ENCODE data around the gene ATP9A.
"Not testable (repeated sequence)": the region's sequence is repeated elsewhere in the genome, so short reads cannot be mapped to it uniquely, and the experiment has no call there.

Gene ATP9A

GRCh38 chr20:51574248-51575033 lies 193.7 kb downstream of the ATP9A start:
- no peak for DNase-seq (ENCODE audit: low spot score)

GRCh38 chr20:51573576-51574243 lies 194.5 kb downstream of the ATP9A start:
- DNase-seq (ENCODE audit: low spot score) = no peak

DNA sequence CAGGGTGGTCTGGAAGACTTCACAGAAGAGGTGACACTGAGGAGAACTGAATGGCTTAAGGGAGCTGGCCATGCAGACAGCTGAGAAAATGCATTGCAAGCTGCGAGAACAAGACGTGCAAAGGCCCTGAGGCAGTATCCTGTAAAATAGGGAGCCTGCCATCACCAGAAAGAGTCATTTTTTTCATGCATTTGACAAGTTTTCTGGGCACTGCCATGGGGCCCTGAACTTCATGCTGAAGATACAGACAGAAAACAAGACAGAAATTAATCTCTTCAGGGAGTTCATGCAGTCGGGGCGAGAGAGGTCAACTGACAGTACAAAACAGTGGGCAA lies 196.8 kb downstream of the ATP9A start:
- DNase-seq (ENCODE audit: low spot score) = no peak

DNA sequence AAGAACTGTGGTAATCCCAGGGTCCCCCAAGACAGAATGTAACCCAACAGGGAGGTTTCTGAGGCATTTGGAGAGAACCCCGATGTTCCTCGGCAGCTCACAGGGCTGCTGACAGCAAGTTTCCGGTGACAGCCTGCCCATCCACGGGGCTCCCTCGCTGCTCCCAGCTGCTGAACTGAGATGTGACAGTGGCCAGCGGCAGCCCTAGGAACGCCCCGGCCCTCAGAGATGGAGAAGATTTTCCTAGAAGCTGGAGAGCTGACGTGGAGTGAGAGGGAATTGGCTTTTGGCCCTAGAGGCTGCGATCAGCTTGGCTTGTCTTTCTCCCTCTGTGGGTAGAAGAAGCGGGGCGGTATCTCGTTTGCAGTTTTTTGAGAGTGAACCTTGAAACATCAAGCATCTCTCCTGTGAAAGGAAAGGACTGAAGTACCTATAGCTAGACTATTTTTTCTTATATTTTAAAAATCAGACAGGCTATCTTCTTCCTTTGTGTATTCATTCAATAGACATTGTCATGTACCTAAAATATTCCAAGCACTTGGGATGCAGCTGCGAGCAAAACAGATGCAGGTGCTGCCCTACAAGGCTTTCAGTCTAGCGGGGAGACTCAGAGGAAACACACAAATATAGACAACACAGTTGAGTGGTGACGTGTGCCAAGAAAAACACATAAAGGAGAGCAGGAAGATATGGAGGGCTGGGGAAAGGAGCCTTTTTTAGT lies 197.3 kb downstream of the ATP9A start:
- no peak for DNase-seq (ENCODE audit: low spot score)

- no peak for DNase-seq (ENCODE audit: low spot score)
These were observed 198.1 kb downstream of the ATP9A start for GRCh38 chr20:51569815-51570738.

DNA sequence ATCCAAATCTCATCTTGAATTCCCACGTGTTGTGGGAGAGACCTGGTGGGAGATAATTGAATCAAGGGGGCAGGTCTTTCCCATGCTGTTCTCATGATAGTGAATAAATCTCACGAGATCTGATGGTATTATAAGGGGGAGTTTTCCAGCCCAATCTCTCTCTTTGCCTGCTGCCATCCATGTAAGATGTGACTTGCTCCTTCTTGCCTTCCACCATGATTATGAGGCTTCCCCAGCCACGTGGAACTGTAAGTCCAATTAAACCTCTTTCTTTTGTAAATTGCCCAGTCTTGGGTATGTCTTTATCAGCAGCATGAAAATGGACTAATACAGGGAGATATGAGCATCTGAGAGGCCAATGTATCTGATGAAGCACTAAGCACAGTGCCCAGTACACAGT lies 199.7 kb downstream of the ATP9A start:
- DNase-seq (ENCODE audit: low spot score) = not testable (repeated sequence)

- DNase-seq (ENCODE audit: low spot score) = no peak
These were observed 200.6 kb downstream of the ATP9A start for GRCh38 chr20:51567622-51568021.

DNA sequence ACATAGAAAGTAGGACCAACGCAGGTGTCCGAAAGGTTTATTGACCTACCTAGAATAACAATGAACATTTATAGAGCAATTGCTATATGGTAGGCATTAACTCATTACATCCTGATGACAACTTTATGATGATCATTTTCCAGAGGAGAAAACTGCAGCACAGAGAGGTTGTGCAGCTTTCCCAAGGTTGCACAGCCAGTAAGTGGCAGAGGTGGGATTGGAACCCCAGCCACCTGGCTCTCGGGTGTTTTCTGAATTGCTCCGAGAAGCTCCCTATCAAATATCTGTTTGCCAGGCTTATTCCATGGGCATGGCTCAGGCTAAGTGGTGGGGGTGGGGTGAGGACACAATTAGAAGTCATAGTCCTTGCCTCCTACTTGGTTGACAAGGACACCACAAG lies 201.6 kb downstream of the ATP9A start:
- no peak for DNase-seq (ENCODE audit: low spot score)

DNA sequence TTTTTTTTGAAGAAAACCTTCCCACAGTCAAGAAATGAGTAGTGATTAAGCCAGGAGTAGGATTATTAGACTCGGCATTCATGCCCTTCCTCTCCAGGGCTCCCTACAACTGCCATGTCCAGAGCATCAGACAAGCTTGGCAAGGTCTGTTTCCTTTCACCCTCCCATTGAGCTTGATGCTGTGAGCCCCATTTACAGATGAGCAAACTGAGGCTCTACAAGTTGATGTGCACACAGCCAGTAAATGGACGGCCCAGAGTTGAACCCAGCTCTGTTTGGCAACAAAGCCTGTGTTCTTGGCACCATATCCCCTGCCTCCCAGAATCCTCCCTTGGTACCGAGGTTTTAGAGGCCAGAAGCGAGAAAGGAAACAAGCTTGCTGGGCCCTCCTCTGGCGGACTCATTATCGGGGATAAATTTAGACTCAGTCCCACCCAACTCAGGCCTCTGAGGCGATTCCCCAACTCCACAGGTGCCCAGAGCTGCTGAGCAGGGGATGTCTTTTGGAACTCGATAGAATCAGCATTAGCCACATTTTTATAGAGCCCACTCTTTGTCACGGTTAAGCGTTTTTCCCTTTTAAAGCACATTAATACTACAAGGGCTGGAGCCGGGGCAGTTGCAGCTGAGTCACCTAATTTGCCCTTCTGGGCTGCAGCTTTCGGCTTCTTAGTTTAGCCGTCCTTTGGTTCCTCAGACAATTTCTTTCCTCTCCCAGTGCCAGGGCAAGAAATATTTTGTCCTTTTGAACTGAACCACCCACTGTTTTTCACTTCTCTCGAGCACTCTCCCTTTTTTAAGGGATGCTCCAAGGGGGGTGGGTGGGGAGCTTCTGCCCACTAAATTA lies 202.7 kb downstream of the ATP9A start:
- no peak for DNase-seq (ENCODE audit: low spot score)

DNA sequence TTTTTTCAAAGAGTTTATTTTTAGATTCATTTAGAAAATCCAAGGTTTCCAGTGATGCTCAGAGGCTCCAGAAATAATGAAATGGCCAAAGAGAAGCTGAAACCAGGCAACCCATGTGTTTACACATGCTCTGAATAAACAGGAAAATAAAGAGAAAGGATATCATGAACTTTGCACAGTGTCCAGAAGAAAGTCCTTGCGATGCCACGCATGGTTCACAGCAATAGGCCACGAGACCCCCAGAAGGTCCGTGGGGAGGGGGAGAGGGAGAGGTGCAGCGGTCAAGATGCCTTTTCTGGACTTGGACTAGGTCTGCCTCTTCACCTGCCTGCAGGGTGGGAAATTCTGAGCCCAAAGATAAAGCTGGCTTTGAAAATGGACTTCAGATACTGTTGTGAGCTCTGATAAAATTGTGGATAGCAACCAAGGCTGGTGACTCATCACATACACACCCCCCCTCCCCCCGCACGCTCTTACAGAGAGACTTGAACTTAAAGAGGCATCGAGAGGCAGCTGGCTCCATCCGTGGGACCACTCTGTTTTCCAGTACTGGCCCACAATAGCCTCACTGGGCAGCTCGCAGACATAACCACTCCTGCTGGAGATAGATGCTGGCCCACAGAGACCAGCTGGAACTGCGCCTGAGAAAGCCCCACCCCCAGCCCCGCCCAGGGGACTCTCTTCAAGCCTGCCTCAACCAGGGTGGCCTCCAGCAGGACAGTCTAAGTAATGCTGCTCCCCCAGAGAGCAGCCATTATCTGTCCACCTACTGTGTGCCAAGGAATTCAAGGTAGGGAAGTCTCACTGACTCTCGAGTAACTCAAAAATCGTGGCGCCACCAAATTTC lies 204.5 kb downstream of the ATP9A start:
- peak; percentile 20 for DNase-seq (ENCODE audit: low spot score)

DNA sequence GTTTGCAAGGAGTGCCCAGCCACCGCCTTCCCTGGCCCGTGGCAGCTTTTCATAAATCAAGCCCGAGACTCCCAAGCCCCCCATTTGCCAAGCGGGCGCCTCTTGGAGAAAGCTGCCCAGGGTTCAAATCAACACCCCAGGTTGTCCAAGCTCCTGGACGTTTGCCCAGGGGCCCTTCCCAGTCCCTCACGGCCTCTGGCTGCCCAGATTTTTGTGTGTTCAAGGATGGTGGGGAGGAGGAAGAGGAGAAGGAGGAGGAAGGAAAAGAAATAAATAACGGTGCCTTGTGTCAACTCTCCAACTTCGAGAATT lies 205.1 kb downstream of the ATP9A start:
- no peak for DNase-seq (ENCODE audit: low spot score)

DNA sequence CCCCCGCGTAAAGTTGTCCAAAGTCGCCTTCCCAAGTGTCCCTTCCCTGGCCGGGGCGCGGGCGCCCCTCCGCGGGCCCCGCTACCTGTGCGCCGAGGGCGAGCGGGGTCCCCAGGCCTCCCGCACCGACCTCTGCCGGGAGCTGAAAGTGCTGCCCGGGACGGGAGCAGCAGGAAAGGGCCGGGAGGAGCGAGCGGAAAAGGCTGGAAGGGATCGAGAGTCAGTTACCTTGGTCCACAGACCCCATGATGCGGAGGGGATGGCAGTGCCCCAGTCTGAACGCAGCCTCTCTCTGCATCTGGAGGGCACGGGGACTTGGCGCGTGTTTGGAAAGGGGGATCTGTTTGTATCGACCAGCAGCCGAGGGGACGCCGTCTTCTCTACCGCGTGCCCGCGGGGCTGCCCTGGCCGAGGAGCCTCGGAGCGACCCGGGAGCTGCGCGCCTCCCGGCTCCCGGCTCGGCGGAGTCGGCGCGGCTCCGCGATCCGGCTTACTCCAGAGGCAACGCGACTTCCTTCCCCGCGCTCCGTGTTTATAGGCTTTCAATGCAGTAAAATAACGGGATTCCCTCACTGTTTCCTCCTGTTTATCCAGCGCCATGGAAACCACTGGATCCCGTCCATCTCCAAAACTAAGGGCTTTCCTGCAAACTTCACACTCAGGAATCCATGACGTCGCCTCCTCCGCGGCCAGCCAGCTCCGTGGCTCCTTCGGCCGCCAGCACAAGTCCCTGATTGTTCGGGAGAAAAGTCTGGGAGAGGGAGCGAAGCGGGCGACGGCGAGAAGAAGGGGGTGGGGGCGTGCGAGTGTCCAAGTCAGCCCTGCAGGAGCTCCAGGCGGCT lies 205.6 kb downstream of the ATP9A start:
- DNase-seq (ENCODE audit: low spot score) = no peak

- DNase-seq (ENCODE audit: low spot score) = no peak
These were observed 206.2 kb downstream of the ATP9A start for GRCh38 chr20:51562027-51562331.

- DNase-seq (ENCODE audit: low spot score) = no peak
These were observed 207.5 kb downstream of the ATP9A start for GRCh38 chr20:51560550-51561307.

GRCh38 chr20:51560042-51560441 lies 208.1 kb downstream of the ATP9A start:
- no peak for DNase-seq (ENCODE audit: low spot score)

- peak; percentile 32 for DNase-seq (ENCODE audit: low spot score)
These were observed 213.5 kb downstream of the ATP9A start for GRCh38 chr20:51554538-51555165.

DNA sequence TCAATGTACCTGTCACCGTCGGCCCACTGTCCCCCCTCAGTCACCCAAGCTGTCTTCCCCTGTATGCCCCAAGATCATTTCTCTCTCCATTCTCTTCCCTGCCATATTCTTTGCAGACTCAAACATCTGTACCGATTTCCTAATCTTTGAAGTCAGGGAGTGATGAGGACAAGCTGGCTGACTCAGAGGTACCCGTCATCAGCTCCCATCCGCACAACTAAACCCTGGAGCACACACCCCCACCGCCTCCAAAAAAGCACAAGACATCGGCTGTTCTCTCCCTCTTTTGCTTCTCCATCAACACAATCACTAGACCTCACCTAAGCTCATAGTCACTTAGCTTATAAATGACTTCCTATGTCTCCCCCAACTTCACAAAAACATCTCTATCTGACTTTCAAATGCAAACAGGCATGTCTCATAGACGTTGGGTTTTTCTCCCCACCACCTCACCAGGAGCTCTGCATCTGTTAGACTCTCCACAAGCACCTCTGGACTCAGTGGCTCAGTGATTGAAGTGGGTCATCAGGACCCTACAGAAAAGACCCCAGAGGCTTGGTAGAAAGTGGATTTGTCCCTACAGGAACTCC lies 214.2 kb downstream of the ATP9A start:
- no peak for DNase-seq (ENCODE audit: low spot score)

DNA sequence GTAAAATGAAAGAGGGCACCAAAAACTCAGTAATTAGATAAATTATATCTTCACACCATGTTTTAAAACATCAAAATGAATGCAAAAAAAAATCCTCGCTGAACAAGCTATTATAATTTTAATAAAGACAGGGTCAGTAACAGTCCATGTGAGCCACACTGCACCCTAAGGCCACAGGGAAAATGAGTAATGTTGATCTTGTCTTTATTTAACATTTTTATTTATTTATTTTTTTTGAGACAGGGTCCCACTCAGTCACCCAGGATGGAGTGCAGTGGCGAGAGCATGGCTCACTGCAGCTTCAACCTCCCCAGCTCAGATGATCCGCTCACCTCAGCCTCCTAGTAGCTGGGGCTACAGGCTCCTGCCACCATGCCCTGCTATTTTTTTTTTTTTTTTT lies 217.0 kb downstream of the ATP9A start:
- no peak for DNase-seq (ENCODE audit: low spot score)
